HepG2 (cell line): ENCODE results near the gene CCL27. TPM values are rescaled to one million over a fixed set of nuclear protein-coding genes. Genes with fewer than 3 reads are reported as not detected.

Experiments used
- HOXA5 ChIP-seq: sonication (generic); formaldehyde crosslinking; IDR thresholded peaks from 2 replicates; pipeline ENCODE4 v1.4.0; 2020; ENCODE audit warnings: missing genetic modification reagents
- MTA3 ChIP-seq: sonication (generic); formaldehyde crosslinking; IDR thresholded peaks from 2 replicates; pipeline ENCODE4 v1.4.0; 2020; ENCODE audit warnings: missing genetic modification reagents
- ZBTB20 ChIP-seq: sonication (generic); formaldehyde crosslinking; IDR thresholded peaks from 2 replicates; pipeline ENCODE4 v1.8.1; 2023; ENCODE audit warnings: missing genetic modification reagents, low read depth, mild to moderate bottlenecking, borderline replicate concordance
- ZBTB7B ChIP-seq: sonication (generic); formaldehyde crosslinking; IDR thresholded peaks from 2 replicates; pipeline ENCODE4 v1.4.0; 2020; ENCODE audit warnings: missing genetic modification reagents
- ZKSCAN1 ChIP-seq: fragments of 150-350 bp; IDR thresholded peaks from 2 replicates; pipeline ENCODE4 v1.6.1; 2014; ENCODE audit warnings: low read length
- ZNF101 ChIP-seq: sonication (generic); formaldehyde crosslinking; IDR thresholded peaks from 2 replicates; pipeline ENCODE4 v1.4.0; 2020; ENCODE audit warnings: mild to moderate bottlenecking, low read depth, missing genetic modification reagents, borderline replicate concordance
- ZNF160 ChIP-seq: sonication (generic); formaldehyde crosslinking; IDR thresholded peaks from 2 replicates; pipeline ENCODE4 v1.8.0; 2022; ENCODE audit warnings: mild to moderate bottlenecking, inconsistent platforms, missing genetic modification reagents
- ZNF205 ChIP-seq: IDR thresholded peaks from 2 replicates; pipeline ENCODE4 v1.6.1; 2018; ENCODE audit warnings: missing biosample characterization, missing genetic modification reagents
- ZNF207 ChIP-seq: fragments of 450-650 bp; IDR thresholded peaks from 2 replicates; pipeline ENCODE4 v1.6.1; 2016; ENCODE audit warnings: antibody characterized with exemption, borderline replicate concordance
- ZNF550 ChIP-seq: sonication (generic); formaldehyde crosslinking; IDR thresholded peaks from 2 replicates; pipeline ENCODE4 v1.4.0; 2020; ENCODE audit warnings: mild to moderate bottlenecking, missing genetic modification reagents, borderline replicate concordance
- ZNF567 ChIP-seq: sonication (generic); formaldehyde crosslinking; IDR thresholded peaks from 2 replicates; pipeline ENCODE4 v1.8.1; 2023; ENCODE audit warnings: mild to moderate bottlenecking, missing genetic modification reagents, borderline replicate concordance
- ZNF839 ChIP-seq: sonication (generic); formaldehyde crosslinking; IDR thresholded peaks from 2 replicates; pipeline ENCODE4 v1.4.0; 2020; ENCODE audit warnings: missing genetic modification reagents, mild to moderate bottlenecking, borderline replicate concordance
- polyA plus RNA-seq, 8 experiments: library from polyadenylated mRNA; depleted of rRNA in 3 of 8; stranded (reverse) in 7 of 8; unstranded in 1 of 8; fragments of >200 nt; fragmentation: Illumina TruSeq in 4 of 8; extraction: Trizol in 4 of 8; gene quantifications; 2 replicates each; pipeline versions ENCODE4 v1.2.1 to v1.2.3, GENCODE V29; 2011 to 2016; ENCODE audit warnings: low read depth in 4 of 8, missing spikeins in 1 of 8, mixed read lengths in 1 of 8; ENCODE audit not compliant: insufficient read depth in 1 of 8
- total RNA-seq, 5 experiments: library from RNA; depleted of rRNA; stranded (reverse); fragments of >200 nt; fragmentation: Illumina TruSeq; extraction: Trizol; gene quantifications; 2 replicates each; pipeline ENCODE4 v1.2.3, GENCODE V29; 2016; ENCODE audit warnings: low read depth in 1 of 5
- TF ChIP-seq, protein P1 (sequence below), 2 experiments: sonication (generic) in 1 of 2; formaldehyde crosslinking in 1 of 2; IDR thresholded peaks; 2 replicates each; pipeline versions ENCODE4 v1.4.0 to v1.6.1; 2016 to 2020; ENCODE audit warnings: borderline replicate concordance in 1 of 2, low read depth in 1 of 2, mild to moderate bottlenecking in 1 of 2, missing genetic modification reagents in 1 of 2
- TF ChIP-seq, protein P2 (sequence below): sonication (generic); formaldehyde crosslinking; IDR thresholded peaks from 2 replicates; pipeline ENCODE4 v1.4.0; 2020; ENCODE audit warnings: missing genetic modification reagents, borderline replicate concordance
- TF ChIP-seq, protein P3 (sequence below): sonication (generic); formaldehyde crosslinking; IDR thresholded peaks from 2 replicates; pipeline ENCODE4 v1.4.0; 2020; ENCODE audit warnings: mild to moderate bottlenecking, missing genetic modification reagents

CCL27 gene
- total and polyA plus RNA-seq, 2 of the 13 experiments (the other 11 are each of a cell fraction or from before 2014, with no cell fraction given) = not detected

DNA sequence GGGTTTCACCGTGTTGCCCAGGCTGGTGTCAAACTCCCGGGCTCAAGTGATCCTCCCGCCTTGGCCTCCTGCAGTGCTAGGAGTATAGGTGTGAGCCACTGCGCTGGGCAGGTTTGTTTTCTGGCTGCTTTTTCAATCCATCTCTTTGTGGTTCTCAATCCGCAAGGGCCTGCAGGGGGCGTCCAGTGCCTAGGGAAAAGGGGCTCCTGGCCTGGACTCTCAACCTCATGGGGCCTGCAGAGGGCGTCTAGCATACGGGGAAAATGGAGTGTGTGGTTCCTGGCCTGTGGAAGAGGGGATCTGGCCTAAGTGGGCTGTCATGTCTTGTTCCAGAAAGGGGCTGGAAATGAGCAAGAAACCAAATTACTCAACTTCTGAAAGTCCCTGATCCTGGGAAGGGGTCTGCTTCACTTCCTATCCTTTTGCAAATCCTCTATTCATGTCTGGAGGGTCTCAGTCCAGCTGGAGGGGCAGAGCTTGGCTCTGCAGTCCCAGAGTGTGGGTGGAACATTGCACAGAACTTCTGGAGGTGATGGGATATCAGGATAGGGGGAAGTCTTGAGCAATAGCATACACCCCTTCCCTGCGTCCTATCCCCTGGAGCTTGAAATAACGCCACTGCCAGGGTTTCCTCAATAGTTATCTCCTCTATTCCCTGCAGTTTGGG lies 12.7 kb upstream of the CCL27 start (continued):
- TF ChIP-seq ZNF207 (no peak), ZBTB20 (CRISPR knock-in tag) (no peak), ZNF160 (CRISPR knock-in tag) (no peak), ZNF101 (CRISPR knock-in tag) (no peak), ZNF839 (no peak), ZNF567 (CRISPR knock-in tag) (no peak), ZNF205 (CRISPR knock-in tag) (0 out of 2 replicates have a peak, but pooled peaks have one; percentile 19), MTA3 (CRISPR knock-in tag) (no peak), HOXA5 (CRISPR knock-in tag) (peak; percentile 62; the same call in 1 of the 2 replicates), ZNF550 (CRISPR knock-in tag) (no peak), ZBTB7B (CRISPR knock-in tag) (0 out of 2 replicates have a peak, but pooled peaks have one; percentile 34), ZKSCAN1 (no peak)
- TF ChIP-seq, protein P1, sequence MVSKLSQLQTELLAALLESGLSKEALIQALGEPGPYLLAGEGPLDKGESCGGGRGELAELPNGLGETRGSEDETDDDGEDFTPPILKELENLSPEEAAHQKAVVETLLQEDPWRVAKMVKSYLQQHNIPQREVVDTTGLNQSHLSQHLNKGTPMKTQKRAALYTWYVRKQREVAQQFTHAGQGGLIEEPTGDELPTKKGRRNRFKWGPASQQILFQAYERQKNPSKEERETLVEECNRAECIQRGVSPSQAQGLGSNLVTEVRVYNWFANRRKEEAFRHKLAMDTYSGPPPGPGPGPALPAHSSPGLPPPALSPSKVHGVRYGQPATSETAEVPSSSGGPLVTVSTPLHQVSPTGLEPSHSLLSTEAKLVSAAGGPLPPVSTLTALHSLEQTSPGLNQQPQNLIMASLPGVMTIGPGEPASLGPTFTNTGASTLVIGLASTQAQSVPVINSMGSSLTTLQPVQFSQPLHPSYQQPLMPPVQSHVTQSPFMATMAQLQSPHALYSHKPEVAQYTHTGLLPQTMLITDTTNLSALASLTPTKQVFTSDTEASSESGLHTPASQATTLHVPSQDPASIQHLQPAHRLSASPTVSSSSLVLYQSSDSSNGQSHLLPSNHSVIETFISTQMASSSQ (IDR thresholded peaks at IDR 0.05; ENCODE audit: low read depth) = no peak
- TF ChIP-seq, protein P1 (CRISPR knock-in tag; IDR thresholded peaks at IDR 0.05; ENCODE audit: borderline replicate concordance) = no peak
- TF ChIP-seq, protein P2, sequence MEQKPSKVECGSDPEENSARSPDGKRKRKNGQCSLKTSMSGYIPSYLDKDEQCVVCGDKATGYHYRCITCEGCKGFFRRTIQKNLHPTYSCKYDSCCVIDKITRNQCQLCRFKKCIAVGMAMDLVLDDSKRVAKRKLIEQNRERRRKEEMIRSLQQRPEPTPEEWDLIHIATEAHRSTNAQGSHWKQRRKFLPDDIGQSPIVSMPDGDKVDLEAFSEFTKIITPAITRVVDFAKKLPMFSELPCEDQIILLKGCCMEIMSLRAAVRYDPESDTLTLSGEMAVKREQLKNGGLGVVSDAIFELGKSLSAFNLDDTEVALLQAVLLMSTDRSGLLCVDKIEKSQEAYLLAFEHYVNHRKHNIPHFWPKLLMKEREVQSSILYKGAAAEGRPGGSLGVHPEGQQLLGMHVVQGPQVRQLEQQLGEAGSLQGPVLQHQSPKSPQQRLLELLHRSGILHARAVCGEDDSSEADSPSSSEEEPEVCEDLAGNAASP (CRISPR knock-in tag) = peak; percentile 43; the same call in 1 of the 2 replicates
- TF ChIP-seq, protein P3, sequence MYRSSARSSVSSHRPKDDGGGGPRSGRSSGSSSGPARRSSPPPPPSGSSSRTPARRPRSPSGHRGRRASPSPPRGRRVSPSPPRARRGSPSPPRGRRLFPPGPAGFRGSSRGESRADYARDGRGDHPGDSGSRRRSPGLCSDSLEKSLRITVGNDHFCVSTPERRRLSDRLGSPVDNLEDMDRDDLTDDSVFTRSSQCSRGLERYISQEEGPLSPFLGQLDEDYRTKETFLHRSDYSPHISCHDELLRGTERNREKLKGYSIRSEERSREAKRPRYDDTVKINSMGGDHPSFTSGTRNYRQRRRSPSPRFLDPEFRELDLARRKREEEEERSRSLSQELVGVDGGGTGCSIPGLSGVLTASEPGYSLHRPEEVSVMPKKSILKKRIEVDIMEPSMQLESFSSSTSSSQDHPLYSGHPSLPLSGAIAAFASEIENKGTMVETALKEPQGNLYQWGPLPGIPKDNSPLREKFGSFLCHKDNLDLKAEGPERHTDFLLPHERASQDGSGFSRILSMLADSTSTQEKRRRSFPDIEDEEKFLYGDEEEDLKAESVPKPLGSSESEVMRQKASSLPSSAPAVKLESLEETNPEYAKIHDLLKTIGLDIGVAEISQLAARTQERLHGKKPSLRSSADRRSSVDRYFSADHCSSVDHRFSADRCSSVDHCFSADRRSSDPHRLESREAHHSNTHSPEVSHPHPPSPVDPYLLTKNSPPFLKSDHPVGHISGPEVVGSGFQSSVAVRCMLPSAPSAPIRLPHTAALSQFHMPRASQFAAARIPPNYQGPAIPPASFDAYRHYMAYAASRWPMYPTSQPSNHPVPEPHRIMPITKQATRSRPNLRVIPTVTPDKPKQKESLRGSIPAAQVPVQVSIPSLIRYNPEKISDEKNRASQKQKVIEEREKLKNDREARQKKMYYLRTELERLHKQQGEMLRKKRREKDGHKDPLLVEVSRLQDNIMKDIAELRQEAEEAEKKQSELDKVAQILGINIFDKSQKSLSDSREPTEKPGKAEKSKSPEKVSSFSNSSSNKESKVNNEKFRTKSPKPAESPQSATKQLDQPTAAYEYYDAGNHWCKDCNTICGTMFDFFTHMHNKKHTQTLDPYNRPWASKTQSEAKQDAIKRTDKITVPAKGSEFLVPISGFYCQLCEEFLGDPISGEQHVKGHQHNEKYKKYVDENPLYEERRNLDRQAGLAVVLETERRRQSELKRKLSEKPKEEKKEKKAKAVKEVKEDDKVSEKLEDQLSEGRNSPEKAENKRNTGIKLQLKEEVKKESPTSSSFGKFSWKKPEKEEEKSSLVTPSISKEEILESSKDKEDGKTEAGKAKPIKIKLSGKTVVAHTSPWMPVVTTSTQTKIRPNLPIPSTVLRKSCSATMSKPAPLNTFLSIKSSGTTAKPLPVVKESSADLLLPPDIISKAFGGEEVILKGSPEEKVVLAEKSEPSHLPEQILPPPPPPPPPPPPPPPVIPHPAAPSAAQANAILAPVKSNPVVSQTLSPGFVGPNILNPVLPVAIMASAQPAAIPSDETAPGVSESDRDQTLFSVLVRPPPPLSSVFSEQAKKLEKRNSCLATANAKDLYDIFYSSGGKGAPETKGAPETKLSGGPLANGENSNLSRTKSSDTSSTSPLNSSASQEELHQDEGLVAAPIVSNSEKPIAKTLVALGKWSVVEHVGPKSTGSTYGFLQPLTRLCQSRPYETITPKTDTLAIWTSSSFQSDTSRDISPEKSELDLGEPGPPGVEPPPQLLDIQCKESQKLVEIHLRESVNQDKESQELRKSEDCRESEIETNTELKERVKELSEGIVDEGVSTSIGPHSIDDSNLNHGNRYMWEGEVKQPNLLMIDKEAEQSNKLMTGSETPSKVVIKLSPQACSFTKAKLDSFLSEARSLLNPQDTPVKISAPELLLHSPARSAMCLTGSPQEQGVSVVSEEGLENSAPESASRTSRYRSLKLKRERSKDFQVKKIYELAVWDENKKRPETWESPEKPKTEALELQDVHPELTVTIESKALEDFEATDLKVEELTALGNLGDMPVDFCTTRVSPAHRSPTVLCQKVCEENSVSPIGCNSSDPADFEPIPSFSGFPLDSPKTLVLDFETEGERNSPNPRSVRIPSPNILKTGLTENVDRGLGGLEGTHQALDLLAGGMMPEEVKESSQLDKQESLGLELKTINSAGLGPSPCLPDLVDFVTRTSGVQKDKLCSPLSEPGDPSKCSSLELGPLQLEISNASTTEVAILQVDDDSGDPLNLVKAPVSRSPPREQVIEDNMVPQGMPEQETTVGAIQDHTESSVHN (CRISPR knock-in tag) = no peak
